HCT116 (cell line): ENCODE data around the gene CCDC187.

Source experiments
- CBX3 ChIP-seq: IDR thresholded peaks from 2 replicates; pipeline ENCODE4 v1.6.1; 2012; ENCODE audit warnings: low read depth
- CTCF ChIP-seq, 3 experiments: fragments of 200-600 bp in 1 of 3; sonication (generic) in 1 of 3; IDR thresholded peaks in 2 of 3; conservative IDR thresholded peaks in 1 of 3; 2 replicates each; pipeline ENCODE4 v1.5.1; 2012 to 2017; ENCODE audit warnings: low read depth in 2 of 3, low read length in 2 of 3, antibody characterized with exemption in 1 of 3, borderline replicate concordance in 1 of 3, control low read depth in 1 of 3, mild to moderate bottlenecking in 1 of 3, mixed read lengths in 1 of 3, mixed run types in 1 of 3, moderate library complexity in 1 of 3; ENCODE audit not compliant: insufficient read depth in 1 of 3
- ELF1 ChIP-seq: IDR thresholded peaks from 2 replicates; pipeline ENCODE4 v1.6.1; 2012; ENCODE audit warnings: low read depth, borderline replicate concordance
- EZH2 ChIP-seq: fragments of 200-600 bp; sonication (generic); IDR thresholded peaks from 2 replicates; pipeline ENCODE4 v1.6.1; 2017; ENCODE audit warnings: antibody characterized with exemption, mixed run types
- FOSL1 ChIP-seq: IDR thresholded peaks from 2 replicates; pipeline ENCODE4 v1.6.1; 2012; ENCODE audit warnings: low read depth
- MAX ChIP-seq: IDR thresholded peaks from 2 replicates; pipeline ENCODE4 v1.6.1; 2012
- POLR2A ChIP-seq: IDR thresholded peaks from 2 replicates; pipeline ENCODE4 v1.7.0; 2011; ENCODE audit warnings: borderline replicate concordance; ENCODE audit not compliant: insufficient read depth, insufficient read length; ENCODE audit errors: extremely low read depth
- POLR2AphosphoS5 ChIP-seq: IDR thresholded peaks from 2 replicates; pipeline ENCODE4 v1.6.1; 2011; ENCODE audit warnings: mild to moderate bottlenecking, low read depth, low read length, moderate library complexity
- RAD21 ChIP-seq: IDR thresholded peaks from 2 replicates; pipeline ENCODE4 v1.6.1; 2012; ENCODE audit warnings: low read depth, mild to moderate bottlenecking
- YY1 ChIP-seq: IDR thresholded peaks from 2 replicates; pipeline ENCODE4 v1.6.1; 2011; ENCODE audit warnings: low read length, low read depth, moderate library complexity, mild to moderate bottlenecking; ENCODE audit not compliant: insufficient replicate concordance; ENCODE audit errors: extremely low read depth
- TF ChIP-seq, protein P1 (sequence below): IDR thresholded peaks from 2 replicates; pipeline ENCODE4 v1.6.1; 2012; ENCODE audit warnings: low read depth

DNA sequence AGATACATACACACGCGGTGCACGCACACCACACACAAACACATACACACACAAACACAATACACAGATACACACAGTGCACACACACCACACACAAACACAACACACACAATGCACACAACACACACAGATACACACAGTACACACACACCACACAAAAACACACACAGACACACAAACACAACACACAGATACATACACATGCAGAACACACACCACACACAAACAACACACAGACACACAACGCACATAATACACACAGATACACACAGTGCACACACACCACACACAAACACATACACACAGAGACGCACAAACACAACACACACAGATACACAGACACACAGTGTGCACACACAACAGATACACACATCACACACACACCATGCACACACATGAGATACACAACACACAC is 5.9 kb upstream of the CCDC187 start:
- TF ChIP-seq YY1 (no peak), MAX (no peak), CBX3 (no peak), POLR2A (no peak), FOSL1 (no peak), CTCF (IDR thresholded peaks at IDR 0.05 in 2 of 3, conservative IDR thresholded peaks at IDR 0.05 in 1 of 3; ENCODE audit: borderline replicate concordance in 1 of 3, insufficient read depth in 1 of 3, low read depth in 2 of 3, low read length in 2 of 3) (no peak), POLR2AphosphoS5 (no peak), RAD21 (no peak), EZH2 (no peak), ELF1 (no peak)
- TF ChIP-seq, protein P1, sequence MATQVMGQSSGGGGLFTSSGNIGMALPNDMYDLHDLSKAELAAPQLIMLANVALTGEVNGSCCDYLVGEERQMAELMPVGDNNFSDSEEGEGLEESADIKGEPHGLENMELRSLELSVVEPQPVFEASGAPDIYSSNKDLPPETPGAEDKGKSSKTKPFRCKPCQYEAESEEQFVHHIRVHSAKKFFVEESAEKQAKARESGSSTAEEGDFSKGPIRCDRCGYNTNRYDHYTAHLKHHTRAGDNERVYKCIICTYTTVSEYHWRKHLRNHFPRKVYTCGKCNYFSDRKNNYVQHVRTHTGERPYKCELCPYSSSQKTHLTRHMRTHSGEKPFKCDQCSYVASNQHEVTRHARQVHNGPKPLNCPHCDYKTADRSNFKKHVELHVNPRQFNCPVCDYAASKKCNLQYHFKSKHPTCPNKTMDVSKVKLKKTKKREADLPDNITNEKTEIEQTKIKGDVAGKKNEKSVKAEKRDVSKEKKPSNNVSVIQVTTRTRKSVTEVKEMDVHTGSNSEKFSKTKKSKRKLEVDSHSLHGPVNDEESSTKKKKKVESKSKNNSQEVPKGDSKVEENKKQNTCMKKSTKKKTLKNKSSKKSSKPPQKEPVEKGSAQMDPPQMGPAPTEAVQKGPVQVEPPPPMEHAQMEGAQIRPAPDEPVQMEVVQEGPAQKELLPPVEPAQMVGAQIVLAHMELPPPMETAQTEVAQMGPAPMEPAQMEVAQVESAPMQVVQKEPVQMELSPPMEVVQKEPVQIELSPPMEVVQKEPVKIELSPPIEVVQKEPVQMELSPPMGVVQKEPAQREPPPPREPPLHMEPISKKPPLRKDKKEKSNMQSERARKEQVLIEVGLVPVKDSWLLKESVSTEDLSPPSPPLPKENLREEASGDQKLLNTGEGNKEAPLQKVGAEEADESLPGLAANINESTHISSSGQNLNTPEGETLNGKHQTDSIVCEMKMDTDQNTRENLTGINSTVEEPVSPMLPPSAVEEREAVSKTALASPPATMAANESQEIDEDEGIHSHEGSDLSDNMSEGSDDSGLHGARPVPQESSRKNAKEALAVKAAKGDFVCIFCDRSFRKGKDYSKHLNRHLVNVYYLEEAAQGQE = no peak
